Measurements from ENCODE around the gene PRAC1.

DNA sequence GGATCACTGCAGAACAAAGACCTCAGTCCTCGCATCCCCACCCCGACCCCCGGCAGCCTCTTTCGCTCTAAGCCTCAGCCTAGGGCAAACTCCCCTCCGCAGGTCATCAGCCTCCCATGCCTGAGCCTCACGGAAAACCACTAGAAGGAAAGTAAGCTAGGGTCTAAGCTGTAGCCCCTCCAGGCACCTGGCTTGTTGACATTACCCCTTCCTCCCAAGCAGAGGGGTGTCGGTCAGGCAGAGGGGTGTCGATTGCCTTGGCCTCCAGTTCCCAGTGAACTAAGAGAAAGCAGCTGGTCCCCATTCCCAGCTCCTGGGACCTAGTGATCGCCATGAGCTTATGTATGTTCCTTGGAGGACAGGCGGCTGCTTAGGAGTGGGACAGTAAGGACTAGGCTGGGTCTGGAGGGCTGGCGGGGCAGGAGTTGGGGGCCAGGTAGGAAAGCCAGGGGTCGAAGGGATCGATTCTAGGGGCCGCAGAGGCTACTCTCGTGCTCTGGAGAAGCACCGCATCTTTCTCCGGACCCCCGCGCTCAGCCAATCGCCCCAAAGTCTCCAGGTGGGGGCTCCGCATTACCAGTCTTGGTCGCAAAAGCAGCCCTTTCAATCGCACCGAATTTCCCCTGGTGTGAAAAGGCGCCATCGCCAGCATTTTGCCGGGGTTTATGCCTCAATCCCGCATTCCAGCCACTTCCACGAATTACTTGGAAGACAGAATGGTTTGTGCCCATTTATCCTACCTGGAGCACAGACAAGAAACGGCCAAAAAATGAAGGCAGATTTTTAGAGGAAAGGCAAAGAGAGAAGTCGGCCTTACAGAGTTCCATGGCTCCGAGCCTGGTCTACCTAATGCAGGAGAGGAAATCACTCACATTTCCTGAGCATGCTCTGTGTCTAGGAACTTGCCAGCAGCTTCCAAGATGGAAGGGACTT is 27.6 kb upstream of the PRAC1 start:
- TF ChIP-seq, protein P1, sequence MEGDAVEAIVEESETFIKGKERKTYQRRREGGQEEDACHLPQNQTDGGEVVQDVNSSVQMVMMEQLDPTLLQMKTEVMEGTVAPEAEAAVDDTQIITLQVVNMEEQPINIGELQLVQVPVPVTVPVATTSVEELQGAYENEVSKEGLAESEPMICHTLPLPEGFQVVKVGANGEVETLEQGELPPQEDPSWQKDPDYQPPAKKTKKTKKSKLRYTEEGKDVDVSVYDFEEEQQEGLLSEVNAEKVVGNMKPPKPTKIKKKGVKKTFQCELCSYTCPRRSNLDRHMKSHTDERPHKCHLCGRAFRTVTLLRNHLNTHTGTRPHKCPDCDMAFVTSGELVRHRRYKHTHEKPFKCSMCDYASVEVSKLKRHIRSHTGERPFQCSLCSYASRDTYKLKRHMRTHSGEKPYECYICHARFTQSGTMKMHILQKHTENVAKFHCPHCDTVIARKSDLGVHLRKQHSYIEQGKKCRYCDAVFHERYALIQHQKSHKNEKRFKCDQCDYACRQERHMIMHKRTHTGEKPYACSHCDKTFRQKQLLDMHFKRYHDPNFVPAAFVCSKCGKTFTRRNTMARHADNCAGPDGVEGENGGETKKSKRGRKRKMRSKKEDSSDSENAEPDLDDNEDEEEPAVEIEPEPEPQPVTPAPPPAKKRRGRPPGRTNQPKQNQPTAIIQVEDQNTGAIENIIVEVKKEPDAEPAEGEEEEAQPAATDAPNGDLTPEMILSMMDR (IDR thresholded peaks at IDR 0.05): no peak
- TF ChIP-seq EZH2 (IDR thresholded peaks at IDR 0.05): peak; percentile 93
